MCF 10A (cell line): Measurements from ENCODE around the gene STUB1. TPM values are rescaled to one million over a fixed set of nuclear protein-coding genes. Genes with fewer than 3 reads are reported as not detected.
A peak's percentile ranks its signal among the peaks of the same experiment; 100 is the strongest.

ENCODE experiments used
- BruUV-seq: library from RNA; stranded (reverse); fragments of 400-500 nt; replicated peaks from 2 replicates; lab custom pipeline; 2021; lab: Mats Ljungman, UMichigan
- CTCF ChIA-PET: fragments of 300-600 bp; sonication (Branson Sonifier 250); formaldehyde crosslinking; extraction: SDS; loops from one replicate; lab custom pipeline; 2021; ENCODE audit warnings: antibody characterized with exemption, inconsistent platforms; lab: Yijun Ruan, JAX
- POLR2A ChIA-PET: fragments of 300-600, 350-650 bp; sonication (Branson Sonifier 250); formaldehyde crosslinking; extraction: SDS; loops from one replicate; lab custom pipeline; 2020; ENCODE audit warnings: antibody characterized with exemption, inconsistent platforms; lab: Yijun Ruan, JAX
- DNase-seq: peaks from one replicate; pipeline ENCODE4 v3.0.0-alpha.2; 2018; ENCODE audit not compliant: unreplicated experiment
- H3K27ac Mint-ChIP-seq: one replicate; pipeline ENCODE4 v1.8.0; 2022; ENCODE audit warnings: mild to moderate bottlenecking, low read depth, mixed read lengths; ENCODE audit not compliant: unreplicated experiment
- H3K27me3 Mint-ChIP-seq: one replicate; pipeline ENCODE4 v1.8.0; 2022; ENCODE audit warnings: mixed read lengths; ENCODE audit not compliant: insufficient read depth, unreplicated experiment
- H3K36me3 Mint-ChIP-seq: one replicate; pipeline ENCODE4 v1.8.0; 2022; ENCODE audit warnings: mild to moderate bottlenecking, moderate library complexity, mixed read lengths; ENCODE audit not compliant: insufficient read depth, unreplicated experiment
- H3K4me1 Mint-ChIP-seq: one replicate; pipeline ENCODE4 v1.8.0; 2022; ENCODE audit warnings: mixed read lengths; ENCODE audit not compliant: insufficient read depth, unreplicated experiment
- H3K4me3 Mint-ChIP-seq: one replicate; pipeline ENCODE4 v1.8.0; 2022; ENCODE audit warnings: mild to moderate bottlenecking, moderate library complexity, mixed read lengths; ENCODE audit not compliant: unreplicated experiment
- H3K9me3 Mint-ChIP-seq: one replicate; pipeline ENCODE4 v1.8.0; 2022; ENCODE audit warnings: mixed read lengths; ENCODE audit not compliant: unreplicated experiment
- intact Hi-C: fragments of 100-400 bp; cut with micrococcal nuclease; formaldehyde crosslinking; loops from 2 replicates; pipeline ENCODE4 v1.14.1; 2022
- total RNA-seq: library from RNA; stranded (reverse); gene quantifications from 2 replicates; pipeline ENCODE4 v1.2.3, GENCODE V29; 2022
- TF ChIP-seq, protein P1 (sequence below): fragments of 200-600 bp; IDR thresholded peaks from one replicate; pipeline ENCODE4 v1.8.0; 2022; ENCODE audit warnings: antibody characterized with exemption, mild to moderate bottlenecking; ENCODE audit not compliant: unreplicated experiment

Gene STUB1
- total RNA-seq, 1 experiment from 2014 or later, result 124 TPM

- H3K36me3 Mint-ChIP-seq, result peaks cover 4% of the 10 kb centered on the region
- H3K4me1 Mint-ChIP-seq, result peaks cover 24% of the 10 kb centered on the region
- ChIA-PET CTCF (interaction anchor here (0.6 to 3.9 kb wide), 10 partner anchors 9 to 1353 kb away, joined by 3 to 34 read pairs (median 3); partner anchors contain the start of genes CHTF18 and RPUSD1), POLR2A (interaction anchor here (0.6 to 8.8 kb wide), 4 partner anchors 14 to 75 kb away, joined by 3 to 124 read pairs (median 6); partner anchors contain the start of genes ANTKMT, CCDC78, CIAO3 and HAGHL)
- DNase-seq, result no peak
- intact Hi-C loops, result loop anchor here (2.0 kb wide), 1 partner anchor 344 kb away; no protein-coding TSS in a partner anchor
- H3K27ac Mint-ChIP-seq, result peak overlapping the region; percentile 31
- H3K9me3 Mint-ChIP-seq, result no peaks in the 10 kb centered on the region
- BruUV-seq, result no TSS peak
- H3K4me3 Mint-ChIP-seq, result peak overlapping the region; percentile 46
- TF ChIP-seq, protein P1, sequence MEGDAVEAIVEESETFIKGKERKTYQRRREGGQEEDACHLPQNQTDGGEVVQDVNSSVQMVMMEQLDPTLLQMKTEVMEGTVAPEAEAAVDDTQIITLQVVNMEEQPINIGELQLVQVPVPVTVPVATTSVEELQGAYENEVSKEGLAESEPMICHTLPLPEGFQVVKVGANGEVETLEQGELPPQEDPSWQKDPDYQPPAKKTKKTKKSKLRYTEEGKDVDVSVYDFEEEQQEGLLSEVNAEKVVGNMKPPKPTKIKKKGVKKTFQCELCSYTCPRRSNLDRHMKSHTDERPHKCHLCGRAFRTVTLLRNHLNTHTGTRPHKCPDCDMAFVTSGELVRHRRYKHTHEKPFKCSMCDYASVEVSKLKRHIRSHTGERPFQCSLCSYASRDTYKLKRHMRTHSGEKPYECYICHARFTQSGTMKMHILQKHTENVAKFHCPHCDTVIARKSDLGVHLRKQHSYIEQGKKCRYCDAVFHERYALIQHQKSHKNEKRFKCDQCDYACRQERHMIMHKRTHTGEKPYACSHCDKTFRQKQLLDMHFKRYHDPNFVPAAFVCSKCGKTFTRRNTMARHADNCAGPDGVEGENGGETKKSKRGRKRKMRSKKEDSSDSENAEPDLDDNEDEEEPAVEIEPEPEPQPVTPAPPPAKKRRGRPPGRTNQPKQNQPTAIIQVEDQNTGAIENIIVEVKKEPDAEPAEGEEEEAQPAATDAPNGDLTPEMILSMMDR, result no peak
- H3K27me3 Mint-ChIP-seq, result no peaks in the 10 kb centered on the region
Measured at GRCh38 chr16:710500-711075, 30.4 kb downstream of the STUB1 start.

- TF ChIP-seq, protein P1, result no peak
- no peaks in the 10 kb centered on the region for H3K9me3 Mint-ChIP-seq
- intact Hi-C loops, result loop anchor here (2.0 kb wide), 1 partner anchor 344 kb away; no protein-coding TSS in a partner anchor
- CTCF ChIA-PET, result interaction anchor here (0.6 to 3.9 kb wide), 9 partner anchors 9 to 1353 kb away, joined by 3 to 34 read pairs (median 3); partner anchors contain the start of genes CHTF18 and RPUSD1
- peaks cover 24% of the 10 kb centered on the region for H3K4me1 Mint-ChIP-seq
- H3K4me3 Mint-ChIP-seq, result peak overlapping the region; percentile 36
- DNase-seq, result no peak
- POLR2A ChIA-PET, result interaction anchor here (0.7 to 8.8 kb wide), 3 partner anchors 13 to 74 kb away, joined by 3 to 124 read pairs (median 5); partner anchors contain the start of genes ANTKMT, CCDC78, HAGHL and WDR24
- no TSS peak for BruUV-seq
- peaks cover 4% of the 10 kb centered on the region for H3K36me3 Mint-ChIP-seq
- peak overlapping the region; percentile 31 for H3K27ac Mint-ChIP-seq
- no peaks in the 10 kb centered on the region for H3K27me3 Mint-ChIP-seq
Measured at GRCh38 chr16:711084-711483, 30.9 kb downstream of the STUB1 start.

GRCh38 chr16:711548-712320, 31.5 kb downstream of the STUB1 start:
- no peaks in the 10 kb centered on the region for H3K27me3 Mint-ChIP-seq
- H3K4me1 Mint-ChIP-seq, result peaks cover 24% of the 10 kb centered on the region
- peak overlapping the region; percentile 36 for H3K4me3 Mint-ChIP-seq
- intact Hi-C loops, result loop anchor here (1.0 to 2.0 kb wide), 2 partner anchors 74 to 343 kb away; no protein-coding TSS in a partner anchor
- H3K9me3 Mint-ChIP-seq, result no peaks in the 10 kb centered on the region
- peak overlapping the region; percentile 31 for H3K27ac Mint-ChIP-seq
- no TSS peak for BruUV-seq
- POLR2A ChIA-PET, result interaction anchor here (0.6 to 8.8 kb wide), 24 partner anchors 7 to 377 kb away, joined by 3 to 124 read pairs (median 4); partner anchors contain the start of genes ANTKMT, CCDC78, CIAO3 and HAGHL
- TF ChIP-seq, protein P1, result peak; percentile 91
- DNase-seq, result peak; percentile 68
- peaks cover 4% of the 10 kb centered on the region for H3K36me3 Mint-ChIP-seq
- CTCF ChIA-PET, result interaction anchor here (0.6 to 3.9 kb wide), 33 partner anchors 8 to 1352 kb away, joined by 3 to 34 read pairs (median 4); partner anchors contain the start of genes ANTKMT, CHTF18, CIAO3 and HAGHL
